Keratinocyte (primary cell): ENCODE measurements around the gene ZNF555.

Experiments used
- CTCF ChIP-seq, 3 experiments: IDR thresholded peaks in 1 of 3; conservative IDR thresholded peaks in 1 of 3; optimal IDR thresholded peaks in 1 of 3; 2 replicates in 2 of 3; 3 replicates in 1 of 3; pipeline versions ENCODE3 to v1.5.1; 2011; ENCODE audit warnings: low read length in 3 of 3, mild to moderate bottlenecking in 3 of 3, moderate library complexity in 2 of 3, control low read depth in 1 of 3, inconsistent platforms in 1 of 3; ENCODE audit not compliant: insufficient read depth in 2 of 3; ENCODE audit errors: extremely low read depth in 1 of 3
- EZH2 ChIP-seq: IDR thresholded peaks from one replicate; pipeline ENCODE4 v1.6.1; 2012; ENCODE audit warnings: inconsistent platforms, mild to moderate bottlenecking, low read length, moderate library complexity

GRCh38 chr19:2841855-2842574, 740 bp downstream of the ZNF555 start:
- TF ChIP-seq CTCF (optimal IDR thresholded peaks at IDR 0.05 in 1 of 3, IDR thresholded peaks at IDR 0.05 in 1 of 3, conservative IDR thresholded peaks at IDR 0.05 in 1 of 3; ENCODE audit: extremely low read depth in 1 of 3, insufficient read depth in 2 of 3, low read length in 3 of 3): no peak
- no peak for TF ChIP-seq EZH2
